ENCODE results near the gene PATJ. TPM values are rescaled to one million over a fixed set of nuclear protein-coding genes. Genes with fewer than 3 reads are reported as not detected.
"Not testable (repeated sequence)": the region's sequence is repeated elsewhere in the genome, so short reads cannot be mapped to it uniquely, and the experiment has no call there.

Gene PATJ
- total RNA-seq, 2 donors from 2014 or later: 21.6 to 25.3 TPM

- Mint-ChIP-seq H3K27ac (no peak overlapping the region), H3K4me3 (no peak overlapping the region), H3K9me3 (peaks cover 8 to 10% of the 10 kb centered on the region in 2 donors), H3K27me3 (ENCODE audit: low read depth) (no peaks in the 10 kb centered on the region), H3K36me3 (ENCODE audit: insufficient read depth in 2 of 2) (peaks cover 8 to 11% of the 10 kb centered on the region in 2 donors), H3K4me1 (ENCODE audit: low read depth) (peaks cover 9% of the 10 kb centered on the region)
- no peak for DNase-seq
- no peak for ATAC-seq (replicated peaks in 1 of 2)
Observed at GRCh38 chr1:62212411-62212810, 470.1 kb downstream of the PATJ start.

GRCh38 chr1:62213075-62213914 lies 471.0 kb downstream of the PATJ start:
- Mint-ChIP-seq H3K4me3 (no peak overlapping the region), H3K9me3 (peaks cover 8 to 10% of the 10 kb centered on the region in 2 donors), H3K36me3 (ENCODE audit: insufficient read depth in 2 of 2) (peaks cover 8 to 11% of the 10 kb centered on the region in 2 donors), H3K4me1 (ENCODE audit: low read depth) (peaks cover 9% of the 10 kb centered on the region), H3K27me3 (ENCODE audit: low read depth) (no peaks in the 10 kb centered on the region), H3K27ac (no peak overlapping the region)
- DNase-seq (no peak), ATAC-seq (replicated peaks in 1 of 2) (no peak)

DNA sequence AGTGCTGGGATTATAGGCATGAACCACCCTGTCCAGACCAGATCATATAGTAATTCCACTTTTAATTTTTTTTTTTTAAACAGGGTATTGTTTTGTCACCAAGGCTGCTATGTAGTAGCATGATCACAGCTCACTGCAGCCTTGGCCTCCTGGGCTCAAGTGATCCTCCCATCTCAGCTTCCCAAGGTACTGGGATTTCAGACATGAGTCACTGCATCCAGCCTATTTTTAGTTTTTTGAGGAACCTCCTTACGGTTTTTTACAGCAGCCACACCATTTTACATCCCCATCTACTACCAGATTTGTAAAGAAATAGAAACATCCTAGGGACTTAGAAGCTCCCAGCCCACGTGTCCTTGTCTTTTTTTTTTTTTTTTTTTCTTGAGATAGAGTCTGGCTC lies 476.3 kb downstream of the PATJ start:
- H3K36me3 Mint-ChIP-seq (ENCODE audit: insufficient read depth in 2 of 2): no peaks in the 10 kb centered on the region

DNA sequence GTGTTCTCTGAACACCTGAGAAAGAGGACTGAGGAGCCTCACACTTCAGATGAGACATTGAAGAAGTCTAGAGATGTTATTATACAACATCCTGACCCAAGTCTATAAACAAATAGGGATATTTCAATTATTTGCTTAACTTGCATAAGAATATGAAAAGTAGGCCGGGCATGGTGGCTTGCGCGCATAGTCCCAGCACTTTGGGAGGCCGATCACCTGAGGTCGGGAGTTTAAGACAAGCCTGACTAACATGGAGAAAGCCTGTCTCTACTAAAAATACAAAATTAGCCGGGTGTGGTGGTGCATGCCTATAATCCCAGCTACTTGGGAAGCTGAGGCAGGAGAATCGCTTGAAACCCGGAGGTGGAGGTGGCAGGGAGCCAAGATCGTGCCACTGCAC lies 478.2 kb downstream of the PATJ start:
- H3K27ac Mint-ChIP-seq; H3K4me3 Mint-ChIP-seq; H3K4me1 Mint-ChIP-seq (ENCODE audit: low read depth); DNase-seq; H3K27me3 Mint-ChIP-seq (ENCODE audit: low read depth); H3K9me3 Mint-ChIP-seq; H3K36me3 Mint-ChIP-seq (ENCODE audit: insufficient read depth in 2 of 2); ATAC-seq (replicated peaks in 1 of 2): not testable (repeated sequence)

More for the DNA sequence above, 476.3 kb downstream of the PATJ start:
- ATAC-seq (replicated peaks in 1 of 2): no peak
- H3K9me3 Mint-ChIP-seq: no peaks in the 10 kb centered on the region
- no peaks in the 10 kb centered on the region for H3K4me1 Mint-ChIP-seq (ENCODE audit: low read depth)
- H3K27me3 Mint-ChIP-seq (ENCODE audit: low read depth): no peaks in the 10 kb centered on the region
- no peak for DNase-seq
- H3K27ac Mint-ChIP-seq: no peak overlapping the region
- H3K4me3 Mint-ChIP-seq: no peak overlapping the region

- Mint-ChIP-seq H3K27me3 (ENCODE audit: low read depth) (no peaks in the 10 kb centered on the region), H3K9me3 (no peaks in the 10 kb centered on the region), H3K27ac (no peak overlapping the region), H3K36me3 (ENCODE audit: insufficient read depth in 2 of 2) (no peaks in the 10 kb centered on the region), H3K4me1 (ENCODE audit: low read depth) (no peaks in the 10 kb centered on the region), H3K4me3 (no peak overlapping the region)
- DNase-seq (no peak), ATAC-seq (replicated peaks in 1 of 2) (no peak)
Observed at GRCh38 chr1:62221171-62221570, 478.9 kb downstream of the PATJ start.

DNA sequence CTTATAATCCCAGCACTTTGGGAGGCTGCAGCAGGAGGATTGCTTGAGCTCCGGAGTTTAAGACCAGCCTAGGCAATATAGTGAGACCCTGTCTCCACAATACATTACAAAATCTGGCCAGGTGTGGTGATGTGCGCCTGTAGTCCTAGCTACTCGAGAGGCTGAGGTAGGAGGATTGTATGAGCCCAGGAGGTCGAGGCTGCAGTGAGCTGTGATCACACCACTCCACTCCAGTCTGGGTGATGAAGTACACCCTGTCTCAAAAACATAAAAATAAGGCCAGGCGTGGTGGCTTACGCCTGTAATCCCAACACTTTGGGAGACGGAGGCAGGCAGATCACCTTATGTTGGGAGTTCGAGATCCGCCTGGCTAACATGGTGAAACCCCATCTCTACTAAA lies 480.0 kb downstream of the PATJ start:
- no peaks in the 10 kb centered on the region for H3K27me3 Mint-ChIP-seq (ENCODE audit: low read depth)
- ATAC-seq (replicated peaks in 1 of 2) (no peak), DNase-seq (no peak)
- H3K4me3 Mint-ChIP-seq: no peak overlapping the region
- H3K9me3 Mint-ChIP-seq: no peaks in the 10 kb centered on the region
- no peak overlapping the region for H3K27ac Mint-ChIP-seq
- no peaks in the 10 kb centered on the region for H3K4me1 Mint-ChIP-seq (ENCODE audit: low read depth)
- H3K36me3 Mint-ChIP-seq (ENCODE audit: insufficient read depth in 2 of 2): no peaks in the 10 kb centered on the region

- no peak for ATAC-seq (replicated peaks in 1 of 2)
- no peak overlapping the region for H3K27ac Mint-ChIP-seq
- DNase-seq: no peak
- H3K36me3 Mint-ChIP-seq (ENCODE audit: insufficient read depth in 2 of 2): no peaks in the 10 kb centered on the region
- no peaks in the 10 kb centered on the region for H3K27me3 Mint-ChIP-seq (ENCODE audit: low read depth)
- no peak overlapping the region for H3K4me3 Mint-ChIP-seq
- no peaks in the 10 kb centered on the region for H3K9me3 Mint-ChIP-seq
- H3K4me1 Mint-ChIP-seq (ENCODE audit: low read depth): no peaks in the 10 kb centered on the region
Observed at GRCh38 chr1:62224182-62224581, 481.9 kb downstream of the PATJ start.

DNA sequence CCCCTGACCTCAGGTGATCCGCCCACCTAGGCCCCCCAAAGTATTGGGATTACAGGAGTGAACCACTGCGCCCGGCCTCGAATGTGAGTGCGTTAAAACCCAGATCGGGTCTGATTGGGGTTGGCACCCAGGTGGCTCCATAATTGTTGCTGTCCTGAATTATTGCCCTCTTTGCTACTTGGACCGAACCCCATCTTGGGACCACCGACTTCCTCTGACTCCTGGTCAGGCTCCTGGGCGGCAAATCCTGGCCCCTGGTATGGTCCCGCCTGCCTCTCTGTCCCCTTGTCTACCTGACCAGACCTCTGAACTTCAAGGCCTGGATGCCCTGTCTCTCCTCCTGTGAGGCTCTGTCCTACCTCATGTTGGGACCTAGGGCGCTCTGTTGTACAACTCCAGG lies 485.2 kb downstream of the PATJ start:
- Mint-ChIP-seq H3K27ac (no peak overlapping the region), H3K9me3 (no peaks in the 10 kb centered on the region), H3K4me3 (no peak overlapping the region), H3K27me3 (ENCODE audit: low read depth) (no peaks in the 10 kb centered on the region), H3K4me1 (ENCODE audit: low read depth) (no peaks in the 10 kb centered on the region), H3K36me3 (ENCODE audit: insufficient read depth in 2 of 2) (no peaks in the 10 kb centered on the region)
- no peak for ATAC-seq (replicated peaks in 1 of 2)
- no peak for DNase-seq

Other genes starting within 250 kb of the PATJ start
- gene TM2D1, start 17.3 kb upstream of the PATJ start, total RNA-seq: 10 to 100 TPM; 28.7 to 35.3 TPM

Measured in activated T-cell treated with anti-CD3 and anti-CD28 coated beads, Interleukin-2, amount 50 U/mL, for 72 hours (primary cell).